K562 treated with DMSO at 1 percent for 12 hours (cell line): ENCODE results near the gene ZNF606. TPM values are rescaled to one million over a fixed set of nuclear protein-coding genes. Genes with fewer than 3 reads are reported as not detected.

Experiments
- total RNA-seq: library from RNA; unstranded; fragments of 300-600 nt; gene quantifications from 2 replicates; pipeline ENCODE4 v1.2.3, GENCODE V29; 2022; ENCODE audit not compliant: insufficient read depth

The ZNF606 gene
- total RNA-seq = 3.5 TPM in 1 of 2 replicates, not detected in the other

GRCh38 chr19:58002384-58003173 lies at the start of gene ZNF606:
ZNF606 (minus strand) TSS chr19:58002820; CDS start chr19:58001319, 1,501 bp downstream.

DNA sequence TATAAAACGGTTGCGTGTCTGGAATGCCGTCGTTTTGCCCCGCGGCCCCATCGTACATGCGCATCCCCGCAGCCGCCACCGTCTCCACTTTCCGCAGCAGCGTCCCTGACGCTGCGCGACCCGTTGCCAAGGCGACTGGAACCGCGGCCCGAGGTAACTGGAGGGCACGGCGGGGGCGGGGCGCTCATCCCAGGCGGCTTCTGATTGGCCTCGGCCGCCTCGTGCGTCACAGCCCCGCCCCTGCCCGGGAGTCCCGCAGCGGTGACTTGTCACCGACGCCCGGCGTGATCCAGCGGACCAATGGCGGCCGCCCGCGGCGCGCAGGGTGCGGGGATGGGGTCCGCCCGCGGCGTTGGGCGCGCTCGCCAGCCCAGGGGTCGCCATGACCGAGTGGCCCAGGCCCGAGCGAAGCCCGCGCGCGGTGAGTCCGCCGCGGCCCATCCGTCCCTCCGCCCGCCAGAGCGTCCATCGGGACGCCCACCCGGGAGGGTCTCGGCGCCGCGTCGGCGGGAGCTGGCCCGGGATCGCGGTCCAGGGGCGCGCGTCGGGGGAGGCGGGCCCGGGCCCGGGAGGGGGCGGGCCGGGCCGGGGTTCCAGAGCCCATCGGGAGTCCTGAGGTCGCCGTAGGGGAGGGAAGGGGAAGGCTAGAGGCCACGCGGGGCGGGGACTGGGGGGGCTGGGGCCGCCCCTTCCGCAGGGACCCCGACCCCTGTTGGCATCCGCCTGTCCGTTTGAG lies 31.3 kb upstream of the ZNF606 start, which contains the start of gene ZSCAN1:
TSS of gene ZSCAN1 (plus strand) at position 285 of the 736 bp plus-strand sequence. CDS start 3,812 bp downstream, outside the sequence.

GRCh38 chr19:57974434-57974833 lies 28.2 kb downstream of the ZNF606 start, which contains the start of gene C19orf18:
C19orf18 (minus strand) TSS chr19:57974534; CDS start chr19:57974432, 102 bp downstream.

GRCh38 chr19:57947419-57948134 lies 55.0 kb downstream of the ZNF606 start, which contains the start of gene ZNF256:
ZNF256 (minus strand) TSS chr19:57947706; CDS start chr19:57947474, 232 bp downstream.

DNA sequence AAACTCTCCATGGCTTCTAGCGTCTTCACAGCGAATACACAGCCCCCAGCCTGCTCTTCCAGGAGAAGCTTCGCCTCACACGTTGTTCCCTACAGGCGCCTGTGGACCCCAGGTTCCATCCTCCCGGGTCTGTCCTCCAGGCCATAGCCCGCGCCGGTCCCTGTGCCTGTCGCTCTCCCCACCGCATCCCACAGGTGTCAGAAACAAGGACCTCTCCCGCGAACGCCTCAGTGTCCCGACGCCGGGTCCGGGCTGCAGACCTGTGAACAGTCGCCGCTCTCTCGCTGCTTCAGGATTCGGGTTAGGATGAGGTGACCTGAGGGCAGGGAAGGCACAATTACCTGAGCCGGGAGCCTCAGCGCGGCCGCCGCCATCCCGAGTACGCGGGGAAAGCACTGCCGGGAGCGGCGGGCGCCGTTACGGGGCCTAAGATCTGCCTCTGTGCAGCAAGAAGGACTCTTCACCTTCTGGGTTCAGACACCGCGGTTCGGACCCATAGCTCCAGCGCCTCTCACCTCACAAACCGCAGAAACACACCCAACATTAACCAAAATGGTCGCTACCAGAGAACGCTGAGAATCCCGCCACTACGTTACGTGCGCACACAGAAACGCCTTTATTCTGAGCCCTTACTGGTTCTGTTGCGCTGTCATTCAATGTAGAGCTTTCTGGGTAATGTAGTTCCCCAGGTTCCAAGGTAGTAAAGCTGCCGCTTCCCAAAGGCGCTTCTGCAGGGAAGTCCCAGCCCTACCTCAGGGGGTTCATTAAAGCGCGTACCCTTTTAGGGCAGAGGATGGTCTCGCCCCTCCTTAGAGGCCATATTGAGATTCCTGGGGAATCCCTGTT lies 67.6 kb downstream of the ZNF606 start, which contains the start of gene ZNF418:
TSS of gene ZNF418 (minus strand) at position 583 of the 846 bp plus-strand sequence. CDS start 1,580 bp downstream, outside the sequence.

Other genes with a start within 250 kb of the ZNF606 start
- 1.2 and 5.0 TPM in 2 replicates for gene ZNF586, start 233.1 kb downstream of the ZNF606 start, total RNA-seq
- gene ZNF552, start 187.9 kb downstream of the ZNF606 start, total RNA-seq = 2.8 and 7.9 TPM in 2 replicates
- 2.1 and 4.1 TPM in 2 replicates for gene ZNF587B, start 172.5 kb downstream of the ZNF606 start, total RNA-seq
- 5.5 and 18.0 TPM in 2 replicates for gene ZNF587, start 153.0 kb downstream of the ZNF606 start, total RNA-seq
- gene ZNF814, start 113.8 kb downstream of the ZNF606 start, total RNA-seq = 1.4 and 4.3 TPM in 2 replicates
- gene ZNF417, start 86.2 kb downstream of the ZNF606 start, total RNA-seq = 1.1 and 3.4 TPM in 2 replicates
- gene ZNF418, start 67.4 kb downstream of the ZNF606 start, total RNA-seq = 0.49 TPM in 1 of 2 replicates, not detected in the other
- 0.33 TPM in 1 of 2 replicates, not detected in the other for gene ZNF256, start 55.1 kb downstream of the ZNF606 start, total RNA-seq
- gene C19orf18, start 28.3 kb downstream of the ZNF606 start, total RNA-seq = not detected in 2 replicates
- not detected in 2 replicates for gene ZSCAN1, start 31.2 kb upstream of the ZNF606 start, total RNA-seq
- not detected in 2 replicates for gene ZNF135, start 56.5 kb upstream of the ZNF606 start, total RNA-seq
- 5.5 and 9.2 TPM in 2 replicates for gene ZSCAN18, start 95.4 kb upstream of the ZNF606 start, total RNA-seq
- 2.2 and 2.6 TPM in 2 replicates for gene ZNF329, start 148.0 kb upstream of the ZNF606 start, total RNA-seq
- gene ZNF274, start 180.2 kb upstream of the ZNF606 start, total RNA-seq = 19.6 and 41.4 TPM in 2 replicates
- gene ZNF544, start 226.1 kb upstream of the ZNF606 start, total RNA-seq = 19.2 and 86.8 TPM in 2 replicates